Measurements from ENCODE around the gene ITIH5.

ITIH5 gene

DNA sequence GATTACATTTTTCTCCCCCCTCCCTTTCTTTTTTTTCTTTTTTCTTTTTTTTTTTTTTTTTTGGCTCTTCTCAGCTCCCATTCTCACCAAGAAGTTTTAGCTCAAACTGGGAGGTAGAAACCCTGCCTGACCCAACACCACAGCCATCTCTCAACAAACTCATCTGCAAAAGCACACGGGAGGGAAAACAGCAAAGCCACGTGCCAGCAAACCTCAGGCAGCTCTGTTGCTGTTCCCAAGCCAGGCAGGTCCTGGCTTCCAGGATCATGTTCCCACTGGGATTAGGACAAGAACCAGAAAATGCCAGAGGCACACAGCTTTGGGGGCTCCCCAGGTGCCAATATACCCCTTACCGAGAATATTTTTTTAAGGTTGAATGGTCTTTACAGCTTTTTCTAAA, 56.7 kb downstream of the ITIH5 start:
- TF ChIP-seq, protein P1, sequence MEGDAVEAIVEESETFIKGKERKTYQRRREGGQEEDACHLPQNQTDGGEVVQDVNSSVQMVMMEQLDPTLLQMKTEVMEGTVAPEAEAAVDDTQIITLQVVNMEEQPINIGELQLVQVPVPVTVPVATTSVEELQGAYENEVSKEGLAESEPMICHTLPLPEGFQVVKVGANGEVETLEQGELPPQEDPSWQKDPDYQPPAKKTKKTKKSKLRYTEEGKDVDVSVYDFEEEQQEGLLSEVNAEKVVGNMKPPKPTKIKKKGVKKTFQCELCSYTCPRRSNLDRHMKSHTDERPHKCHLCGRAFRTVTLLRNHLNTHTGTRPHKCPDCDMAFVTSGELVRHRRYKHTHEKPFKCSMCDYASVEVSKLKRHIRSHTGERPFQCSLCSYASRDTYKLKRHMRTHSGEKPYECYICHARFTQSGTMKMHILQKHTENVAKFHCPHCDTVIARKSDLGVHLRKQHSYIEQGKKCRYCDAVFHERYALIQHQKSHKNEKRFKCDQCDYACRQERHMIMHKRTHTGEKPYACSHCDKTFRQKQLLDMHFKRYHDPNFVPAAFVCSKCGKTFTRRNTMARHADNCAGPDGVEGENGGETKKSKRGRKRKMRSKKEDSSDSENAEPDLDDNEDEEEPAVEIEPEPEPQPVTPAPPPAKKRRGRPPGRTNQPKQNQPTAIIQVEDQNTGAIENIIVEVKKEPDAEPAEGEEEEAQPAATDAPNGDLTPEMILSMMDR (IDR thresholded peaks at IDR 0.05; ENCODE audit: low read depth, low read length), result no peak
- H3K4me3 ChIP-seq (ENCODE audit: low read depth, low read length), result no peak overlapping the region
- in situ Hi-C loops (cut with HindIII; ENCODE audit: low sequenced_read_pairs), result no loop called here
- DNase-seq (ENCODE audit: low read depth, low spot score), result no peak

DNA sequence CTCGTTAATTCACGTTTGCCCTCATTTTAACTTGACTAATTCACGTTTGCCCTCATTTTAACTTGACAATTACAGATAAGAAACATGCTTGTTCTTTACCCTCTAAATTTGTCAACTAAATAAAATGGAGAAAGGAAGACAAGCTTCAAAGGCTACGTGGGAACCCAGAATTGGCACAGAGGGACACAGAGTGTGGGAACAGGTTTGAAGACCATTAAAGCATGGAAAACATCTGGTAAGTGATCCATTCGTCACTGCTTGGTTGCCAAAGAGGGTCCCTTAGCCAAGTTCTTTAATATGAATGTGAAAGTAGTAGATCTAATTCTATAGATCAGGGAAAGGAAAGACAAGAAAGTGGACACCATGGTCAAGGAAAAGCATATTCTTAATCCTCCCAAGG, 57.2 kb downstream of the ITIH5 start:
- TF ChIP-seq, protein P1 (IDR thresholded peaks at IDR 0.05; ENCODE audit: low read depth, low read length), result no peak
- in situ Hi-C loops (cut with HindIII; ENCODE audit: low sequenced_read_pairs), result no loop called here
- no peak overlapping the region for H3K4me3 ChIP-seq (ENCODE audit: low read depth, low read length)
- no peak for DNase-seq (ENCODE audit: low read depth, low spot score)

DNA sequence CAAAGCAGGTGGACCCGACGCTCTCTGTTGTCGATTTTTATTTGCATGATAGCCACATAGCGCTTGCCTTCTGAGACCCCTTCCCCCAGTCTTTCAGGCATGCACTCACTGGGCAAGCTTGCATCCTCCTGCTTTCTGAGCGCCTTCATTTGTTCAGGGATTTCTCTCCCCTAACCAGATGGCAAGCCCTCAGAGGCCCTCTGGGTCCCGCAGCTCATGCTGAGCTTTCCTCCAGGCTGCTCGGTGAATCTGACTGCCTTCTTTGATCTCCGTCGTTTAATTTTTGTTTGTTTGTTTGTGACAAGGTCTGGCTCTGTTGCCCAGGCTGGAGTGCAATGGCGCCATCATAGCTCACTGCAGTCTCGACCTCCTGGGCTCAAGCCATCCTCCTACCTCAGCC, 58.8 kb downstream of the ITIH5 start:
- no peak overlapping the region for H3K4me3 ChIP-seq (ENCODE audit: low read depth, low read length)
- in situ Hi-C loops (cut with HindIII; ENCODE audit: low sequenced_read_pairs), result no loop called here
- TF ChIP-seq, protein P1 (IDR thresholded peaks at IDR 0.05; ENCODE audit: low read depth, low read length), result no peak
- no peak for DNase-seq (ENCODE audit: low read depth, low spot score)

DNA sequence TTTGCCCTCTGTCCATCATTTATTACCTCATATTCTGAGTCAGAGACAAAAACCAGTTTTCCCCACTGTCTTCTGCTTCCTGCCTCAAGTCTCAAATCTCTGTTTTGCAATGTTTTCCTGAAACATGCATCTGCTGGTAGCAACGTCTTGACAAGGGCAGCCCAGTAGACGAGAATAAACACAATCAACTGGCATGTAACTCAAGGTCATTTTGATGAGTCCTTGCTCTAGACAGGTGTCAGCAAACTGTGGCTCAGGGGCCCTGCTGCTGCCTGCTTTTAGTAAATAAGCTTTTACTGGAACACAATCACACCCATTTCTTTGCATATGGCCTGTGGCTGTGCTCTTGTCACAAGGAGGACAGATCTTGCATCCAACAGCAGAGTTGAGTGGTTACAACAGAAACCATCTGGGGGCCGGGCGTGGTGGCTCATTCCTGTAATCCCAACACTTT, 59.8 kb downstream of the ITIH5 start:
- TF ChIP-seq, protein P1 (IDR thresholded peaks at IDR 0.05; ENCODE audit: low read depth, low read length), result no peak
- DNase-seq (ENCODE audit: low read depth, low spot score), result no peak
- no peak overlapping the region for H3K4me3 ChIP-seq (ENCODE audit: low read depth, low read length)
- in situ Hi-C loops (cut with HindIII; ENCODE audit: low sequenced_read_pairs), result no loop called here

DNA sequence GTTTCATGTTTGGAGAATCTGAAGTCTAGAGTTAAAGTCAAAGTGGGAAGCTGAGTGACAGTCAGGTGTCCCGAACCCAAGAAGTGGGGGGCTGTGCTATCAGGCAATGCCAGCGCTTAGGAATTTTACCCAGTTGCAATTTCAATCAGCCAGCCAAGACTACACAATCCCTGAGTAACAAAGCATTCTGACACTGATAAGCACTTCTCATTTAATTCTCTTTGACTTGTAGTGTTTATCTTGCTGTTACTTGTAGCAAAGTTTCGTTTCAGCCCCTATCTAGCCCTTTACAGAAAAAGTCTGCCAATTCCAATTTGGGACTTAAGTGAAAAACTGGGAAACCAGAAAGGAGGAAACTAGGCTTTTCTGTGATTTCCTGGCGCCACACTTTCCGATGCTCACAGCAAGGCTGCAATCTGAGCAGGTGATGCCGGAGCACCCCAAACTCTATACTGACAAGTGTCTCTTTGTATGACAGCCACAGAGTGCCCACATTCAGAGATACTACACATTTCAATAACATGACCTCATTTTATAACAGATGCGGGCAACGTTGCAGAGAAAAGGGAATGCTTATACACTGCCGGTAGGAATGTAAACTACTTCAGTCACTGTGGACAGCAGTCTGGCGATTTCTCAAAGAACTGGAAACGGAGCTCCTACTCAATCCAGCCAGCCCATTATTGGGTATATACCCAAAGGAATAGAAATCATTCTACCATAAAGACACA, 61.0 kb downstream of the ITIH5 start:
- DNase-seq (ENCODE audit: low read depth, low spot score), result no peak
- TF ChIP-seq, protein P1 (IDR thresholded peaks at IDR 0.05; ENCODE audit: low read depth, low read length), result no peak
- no peak overlapping the region for H3K4me3 ChIP-seq (ENCODE audit: low read depth, low read length)
- in situ Hi-C loops (cut with HindIII; ENCODE audit: low sequenced_read_pairs), result no loop called here

DNA sequence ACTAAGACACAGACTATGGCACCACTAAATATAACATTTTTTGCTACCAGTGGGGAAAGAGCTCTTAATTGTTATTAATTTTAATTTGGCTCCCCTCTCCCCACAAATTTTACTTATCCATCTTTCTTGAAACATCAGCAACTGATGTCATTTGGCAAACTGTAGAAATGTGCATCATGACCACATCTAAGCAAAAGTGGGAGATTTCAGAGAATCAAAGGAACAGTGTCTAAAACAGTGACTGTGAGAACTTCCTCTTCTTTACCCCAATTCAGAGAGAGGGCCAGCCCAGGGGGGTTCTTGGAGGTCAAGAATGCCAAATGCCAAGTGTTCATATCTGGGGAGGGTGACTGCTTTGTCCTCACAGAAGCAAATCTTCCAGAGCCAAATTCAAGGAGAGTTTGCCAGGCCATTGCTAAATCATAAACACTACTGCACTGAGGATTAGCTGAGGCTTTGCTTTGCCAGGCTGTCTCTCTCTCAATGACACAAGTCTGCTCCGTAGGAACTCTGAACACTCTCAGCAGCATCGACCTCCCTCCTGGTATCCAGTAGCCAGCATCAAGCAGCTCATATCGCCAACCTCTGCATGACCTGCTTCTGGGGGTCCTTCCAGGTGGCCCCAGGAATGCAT, 65.6 kb downstream of the ITIH5 start:
- H3K4me3 ChIP-seq (ENCODE audit: low read depth, low read length), result no peak overlapping the region
- TF ChIP-seq, protein P1 (IDR thresholded peaks at IDR 0.05; ENCODE audit: low read depth, low read length), result no peak
- in situ Hi-C loops (cut with HindIII; ENCODE audit: low sequenced_read_pairs), result no loop called here
- DNase-seq (ENCODE audit: low read depth, low spot score), result no peak

Measured in astrocyte of the spinal cord (primary cell).